PC-9 (cell line): ENCODE measurements around the gene FOXP1. TPM values are rescaled to one million over a fixed set of nuclear protein-coding genes. Genes with fewer than 3 reads are reported as not detected.

Experiments
- BruUV-seq: library from RNA; stranded (reverse); fragments of 400-500 nt; replicated peaks from 2 replicates; lab custom pipeline; 2021; lab: Mats Ljungman, UMichigan
- CTCF ChIA-PET: fragments of 300-600 bp; sonication (Branson Sonifier 250); formaldehyde crosslinking; loops from one replicate; lab custom pipeline; 2022; ENCODE audit warnings: antibody characterized with exemption; lab: Charles Lee
- POLR2A ChIA-PET: fragments of 300-600 bp; sonication (Branson Sonifier 250); formaldehyde crosslinking; loops from one replicate; lab custom pipeline; 2022; ENCODE audit warnings: antibody characterized with exemption; ENCODE audit not compliant: unreplicated experiment; lab: Charles Lee
- DNase-seq, 2 experiments: peaks; one replicate each; pipeline versions ENCODE4 v3.0.0 to v3.0.0-alpha.2; 2015 to 2022; ENCODE audit warnings: mixed read lengths in 1 of 2
- H2AFZ ChIP-seq: fragments of 200-600 bp; sonication (generic); 2 replicates; pipeline ENCODE4 v1.8.1; 2017; ENCODE audit warnings: antibody characterized with exemption
- H3F3A ChIP-seq: fragments of 200-600 bp; sonication (generic); 2 replicates; pipeline ENCODE4 v1.8.1; 2017; ENCODE audit warnings: antibody characterized with exemption, mild to moderate bottlenecking, low read depth; ENCODE audit not compliant: insufficient read depth
- H3K27ac ChIP-seq: fragments of 200-600 bp; sonication (generic); 2 replicates; pipeline ENCODE4 v1.6.1; 2016; ENCODE audit warnings: mixed run types
- H3K27me3 ChIP-seq: fragments of 200-600 bp; sonication (generic); 2 replicates; pipeline ENCODE4 v1.6.1; 2016; ENCODE audit warnings: low read depth, mixed run types; ENCODE audit not compliant: insufficient read depth
- H3K36me3 ChIP-seq: fragments of 200-600 bp; sonication (generic); 2 replicates; pipeline ENCODE4 v1.6.1; 2016; ENCODE audit warnings: low read depth, mixed run types
- H3K4me1 ChIP-seq: fragments of 200-600 bp; sonication (generic); replicated peaks from 2 replicates; pipeline ENCODE4 v1.6.1; 2016; ENCODE audit warnings: mixed run types; ENCODE audit not compliant: insufficient read depth
- H3K4me2 ChIP-seq: fragments of 200-600 bp; sonication (generic); 2 replicates; pipeline ENCODE4 v1.6.1; 2017; ENCODE audit warnings: mixed run types
- H3K4me3 ChIP-seq: fragments of 200-600 bp; sonication (generic); 2 replicates; pipeline ENCODE4 v1.6.1; 2016; ENCODE audit warnings: mixed run types
- H3K79me2 ChIP-seq: fragments of 200-600 bp; sonication (generic); 2 replicates; pipeline ENCODE4 v1.6.1; 2017; ENCODE audit warnings: low read depth, mixed run types
- H3K9me2 ChIP-seq: fragments of 200-600 bp; sonication (generic); 2 replicates; pipeline ENCODE4 v1.8.1; 2017; ENCODE audit warnings: mild to moderate bottlenecking; ENCODE audit not compliant: insufficient read depth
- H3K9me3 ChIP-seq: fragments of 200-600 bp; sonication (generic); 2 replicates; pipeline ENCODE4 v1.8.1; 2016; ENCODE audit warnings: low read depth; ENCODE audit not compliant: insufficient read depth
- H4K20me1 ChIP-seq: fragments of 200-600 bp; sonication (generic); 2 replicates; pipeline ENCODE4 v1.8.1; 2017; ENCODE audit not compliant: insufficient read depth
- CTCF ChIP-seq: fragments of 200-600 bp; sonication (generic); conservative IDR thresholded peaks from 2 replicates; pipeline ENCODE4 v1.6.1; 2017; ENCODE audit warnings: mixed run types, antibody characterized with exemption, mild to moderate bottlenecking, moderate library complexity
- EZH2 ChIP-seq: fragments of 200-600 bp; sonication (generic); IDR thresholded peaks from 2 replicates; pipeline ENCODE4 v1.8.0; 2017; ENCODE audit warnings: antibody characterized with exemption, low read depth
- intact Hi-C: fragments of 100-400 bp; cut with micrococcal nuclease; formaldehyde crosslinking; loops from one replicate; pipeline ENCODE4 v1.10.0; 2022; ENCODE audit not compliant: unreplicated experiment
- total RNA-seq: library from RNA; stranded (reverse); gene quantifications from 2 replicates; pipeline ENCODE4 v1.2.3, GENCODE V29; 2021

The FOXP1 gene
- total RNA-seq, 1 experiment from 2014 or later = 33.3 TPM

GRCh38 chr3:71461749-71462483 is 121.6 kb downstream of the FOXP1 start:
- POLR2A ChIA-PET = interaction anchor here (0.7 kb wide), 2 partner anchors 34 to 36 kb away, joined by 3 read pairs; no protein-coding TSS in a partner anchor
- Histone ChIP-seq H2AFZ (no peak overlapping the region), H3F3A (peaks cover 17% of the 10 kb centered on the region; the same call in 1 of the 2 replicates), H3K9me3 (no peaks in the 10 kb centered on the region), H3K36me3 (no peaks in the 10 kb centered on the region), H3K9me2 (no peaks in the 10 kb centered on the region), H4K20me1 (no peaks in the 10 kb centered on the region), H3K4me3 (no peak overlapping the region; the same call in 1 of the 2 replicates), H3K79me2 (no peaks in the 10 kb centered on the region), H3K27me3 (no peaks in the 10 kb centered on the region), H3K4me2 (peak overlapping the region; percentile 50), H3K4me1 (peaks cover 31% of the 10 kb centered on the region), H3K27ac (peak overlapping the region; percentile 77)
- CTCF ChIA-PET = no interaction called here
- BruUV-seq = no TSS peak
- no peak for TF ChIP-seq EZH2
- TF ChIP-seq CTCF = no peak
- DNase-seq = peak; percentile 31 to 74
- intact Hi-C loops = loop anchor here (2.0 to 5.0 kb wide), 2 partner anchors 40 to 119 kb away; no protein-coding TSS in a partner anchor

- Histone ChIP-seq H3K9me3 (no peaks in the 10 kb centered on the region), H2AFZ (no peak overlapping the region), H4K20me1 (no peaks in the 10 kb centered on the region), H3F3A (peaks cover 17% of the 10 kb centered on the region; the same call in 1 of the 2 replicates), H3K9me2 (no peaks in the 10 kb centered on the region), H3K4me3 (no peak overlapping the region), H3K4me2 (peak overlapping the region; percentile 50; the same call in 1 of the 2 replicates), H3K27me3 (no peaks in the 10 kb centered on the region), H3K4me1 (peaks cover 23% of the 10 kb centered on the region), H3K36me3 (no peaks in the 10 kb centered on the region), H3K79me2 (no peaks in the 10 kb centered on the region), H3K27ac (peak overlapping the region; percentile 77)
- DNase-seq = no peak
- TF ChIP-seq EZH2 = no peak
- TF ChIP-seq CTCF = no peak
- CTCF ChIA-PET = no interaction called here
- no TSS peak for BruUV-seq
- POLR2A ChIA-PET = no interaction called here
- intact Hi-C loops = loop anchor here (5.0 kb wide), 1 partner anchor 41 kb away; no protein-coding TSS in a partner anchor
Observed at GRCh38 chr3:71461114-71461513, 122.4 kb downstream of the FOXP1 start.

GRCh38 chr3:71458895-71459294 is 124.6 kb downstream of the FOXP1 start:
- no peaks in the 10 kb centered on the region for H3K79me2 ChIP-seq
- POLR2A ChIA-PET = no interaction called here

More at GRCh38 chr3:71458895-71459294, 124.6 kb downstream of the FOXP1 start:
- no peak for TF ChIP-seq EZH2
- no peak for TF ChIP-seq CTCF
- Histone ChIP-seq H3K9me3 (no peaks in the 10 kb centered on the region), H2AFZ (no peak overlapping the region), H3K27me3 (no peaks in the 10 kb centered on the region), H3K27ac (no peak overlapping the region), H3K4me1 (peaks cover 29% of the 10 kb centered on the region), H3K4me2 (no peak overlapping the region), H3K4me3 (no peak overlapping the region), H4K20me1 (no peaks in the 10 kb centered on the region), H3K36me3 (no peaks in the 10 kb centered on the region), H3F3A (peaks cover 17% of the 10 kb centered on the region; the same call in 1 of the 2 replicates), H3K9me2 (no peaks in the 10 kb centered on the region)
- BruUV-seq = no TSS peak
- no peak for DNase-seq
- intact Hi-C loops = no loop called here
- CTCF ChIA-PET = no interaction called here
